IPS-15b (cell line): Measurements from ENCODE around the gene VPS26C.

Source experiments
- H3K27me3 ChIP-seq: one replicate; pipeline ENCODE4 v1.6.1; 2013; ENCODE audit warnings: low read length; ENCODE audit not compliant: control insufficient read depth, insufficient read depth
- H3K36me3 ChIP-seq: one replicate; pipeline ENCODE4 v1.6.1; 2013; ENCODE audit warnings: low read length; ENCODE audit not compliant: control insufficient read depth, insufficient read depth
- H3K4me1 ChIP-seq: one replicate; pipeline ENCODE4 v1.6.1; 2013; ENCODE audit warnings: mild to moderate bottlenecking, low read length; ENCODE audit not compliant: control insufficient read depth, insufficient read depth
- H3K4me3 ChIP-seq: one replicate; pipeline ENCODE4 v1.5.1; 2013; ENCODE audit warnings: low read depth, low read length
- H3K9ac ChIP-seq: one replicate; pipeline ENCODE4 v1.6.1; 2013; ENCODE audit warnings: low read depth, mild to moderate bottlenecking, low read length
- H3K9me3 ChIP-seq: one replicate; pipeline ENCODE4 v1.6.1; 2013; ENCODE audit warnings: mild to moderate bottlenecking, low read length; ENCODE audit not compliant: control insufficient read depth, insufficient read depth

Gene VPS26C

DNA sequence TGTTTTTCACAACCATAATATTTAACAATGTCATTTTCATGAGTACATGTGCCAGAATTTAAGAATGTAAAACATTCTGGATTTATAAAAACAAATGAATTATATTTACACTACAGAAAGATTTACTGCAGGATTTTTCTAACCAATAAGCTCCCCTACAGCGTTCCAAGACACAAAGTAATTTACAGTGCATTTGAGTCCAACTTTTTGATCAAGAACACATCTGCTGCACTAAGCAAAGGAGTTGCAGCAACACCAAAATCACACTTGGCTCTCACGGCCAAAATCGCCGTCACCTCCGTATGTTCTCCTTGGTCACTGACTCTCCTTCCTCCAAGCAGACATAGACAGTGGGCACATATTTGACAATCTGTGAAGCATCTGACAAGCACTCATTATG lies 7.7 kb downstream of the VPS26C start:
- H3K9me3 ChIP-seq, result no peaks in the 10 kb centered on the region
- no peaks in the 10 kb centered on the region for H3K27me3 ChIP-seq
- no peak overlapping the region for H3K9ac ChIP-seq
- no peaks in the 10 kb centered on the region for H3K36me3 ChIP-seq
- H3K4me3 ChIP-seq, result no peak overlapping the region
- no peaks in the 10 kb centered on the region for H3K4me1 ChIP-seq

DNA sequence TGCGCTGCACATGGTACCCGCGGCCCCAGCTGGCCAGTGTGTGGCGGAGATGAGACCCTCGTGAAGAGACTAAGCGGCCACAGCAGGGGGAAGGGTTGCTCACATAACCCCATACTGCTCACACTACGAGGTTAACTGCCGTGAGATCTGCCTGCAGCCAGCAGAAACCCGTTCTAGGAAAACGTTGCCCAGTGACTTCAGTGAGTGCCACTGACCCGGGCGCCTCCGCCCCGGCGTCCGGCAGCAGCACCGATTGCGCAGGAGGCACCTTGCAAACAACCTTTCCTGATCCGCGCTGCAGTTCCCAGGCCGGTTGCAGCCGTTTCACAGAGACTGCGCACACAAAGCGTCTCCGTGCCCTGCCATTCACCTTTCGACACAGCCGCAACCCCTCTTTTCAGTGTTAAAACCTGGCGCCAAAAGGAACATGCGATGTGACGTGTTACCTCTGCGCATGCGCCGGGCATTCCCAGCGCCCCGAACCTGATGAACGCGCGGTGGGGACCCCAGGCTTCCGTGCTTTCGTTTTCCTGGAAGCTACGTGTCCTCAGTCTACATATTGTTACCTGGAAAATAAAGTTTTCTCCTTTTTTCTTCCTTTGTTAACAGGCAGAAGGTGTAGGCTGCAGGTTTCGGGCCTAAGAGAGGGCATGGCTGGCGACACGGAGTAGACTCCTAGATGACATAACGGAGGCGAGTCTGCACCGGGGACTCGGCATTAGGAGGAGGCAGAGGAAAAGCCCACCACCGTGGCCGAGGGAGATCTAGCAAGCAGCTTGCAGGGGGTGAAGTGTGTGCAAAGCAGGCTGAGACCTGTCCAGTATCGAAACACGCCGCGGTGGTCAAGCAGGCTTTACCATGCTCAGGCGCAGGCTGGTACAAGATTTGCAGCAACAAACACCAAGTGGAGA lies 8.9 kb downstream of the VPS26C start:
- Histone ChIP-seq H3K9ac (peak overlapping the region; percentile 82), H3K9me3 (no peaks in the 10 kb centered on the region), H3K27me3 (no peaks in the 10 kb centered on the region), H3K4me3 (peak overlapping the region; percentile 82), H3K36me3 (no peaks in the 10 kb centered on the region), H3K4me1 (no peaks in the 10 kb centered on the region)

DNA sequence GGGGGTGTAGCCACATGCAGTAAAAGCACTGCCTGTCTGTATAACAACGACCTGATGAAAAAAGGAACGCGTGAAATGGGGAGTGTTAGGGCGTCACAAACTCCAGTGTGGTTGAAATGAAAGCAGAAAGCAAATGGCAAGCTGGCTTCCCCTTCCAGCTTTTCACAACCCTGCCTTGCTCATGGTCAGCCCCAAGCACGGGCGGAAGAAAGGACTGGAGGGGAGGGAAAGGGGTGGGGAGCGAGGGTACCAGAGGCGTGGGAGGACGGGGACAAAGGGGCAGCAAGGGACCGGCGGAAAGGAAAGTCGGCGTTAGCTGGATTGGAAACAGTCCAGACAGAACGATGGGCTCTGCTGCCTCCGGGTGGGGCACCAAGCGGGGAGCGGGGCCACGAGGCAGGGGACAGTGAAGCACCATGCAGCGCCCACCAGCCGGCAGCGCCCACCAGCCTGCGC lies 9.6 kb downstream of the VPS26C start:
- Histone ChIP-seq H3K4me3 (peak overlapping the region; percentile 82), H3K9ac (peak overlapping the region; percentile 82), H3K4me1 (no peaks in the 10 kb centered on the region), H3K27me3 (no peaks in the 10 kb centered on the region), H3K36me3 (no peaks in the 10 kb centered on the region), H3K9me3 (no peaks in the 10 kb centered on the region)

DNA sequence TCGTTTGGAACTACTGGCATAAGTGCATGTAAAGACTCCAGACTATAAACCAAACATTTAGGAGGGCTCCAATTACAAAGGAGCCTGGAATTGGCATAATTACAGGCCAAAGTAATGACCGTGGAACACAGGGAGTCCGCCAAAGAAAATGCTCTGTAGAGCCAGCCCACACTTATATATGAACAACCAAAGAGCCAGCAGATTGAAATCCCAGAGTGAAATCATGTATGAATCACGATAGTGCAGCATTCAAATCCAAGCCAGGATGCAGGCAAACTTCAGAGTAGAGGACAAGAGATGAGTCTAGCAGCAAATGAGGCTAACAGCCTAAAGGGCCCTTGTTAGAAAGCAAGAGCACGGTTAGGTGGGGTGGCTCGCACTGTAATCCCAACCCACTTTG lies 13.1 kb downstream of the VPS26C start:
- Histone ChIP-seq H3K27me3 (no peaks in the 10 kb centered on the region), H3K4me1 (no peaks in the 10 kb centered on the region), H3K4me3 (no peak overlapping the region), H3K9me3 (no peaks in the 10 kb centered on the region), H3K36me3 (no peaks in the 10 kb centered on the region), H3K9ac (no peak overlapping the region)

DNA sequence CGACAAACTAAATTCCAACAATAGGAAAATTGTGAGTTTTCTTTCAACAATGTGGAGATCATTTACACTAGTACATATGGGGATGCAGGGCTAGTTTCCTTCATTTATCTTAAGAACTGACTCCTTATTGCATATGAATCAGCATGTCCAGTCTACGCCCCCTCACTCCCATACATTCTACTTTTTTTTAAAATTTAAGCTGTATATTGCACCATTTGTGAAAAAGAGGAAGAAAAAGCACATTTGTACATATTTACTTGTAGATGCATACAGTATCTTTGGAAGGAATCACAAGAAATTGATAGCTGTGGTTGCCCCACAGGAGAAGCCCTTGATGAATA lies 15.9 kb downstream of the VPS26C start:
- Histone ChIP-seq H3K4me1 (no peaks in the 10 kb centered on the region), H3K9ac (no peak overlapping the region), H3K36me3 (no peaks in the 10 kb centered on the region), H3K27me3 (no peaks in the 10 kb centered on the region), H3K4me3 (no peak overlapping the region), H3K9me3 (no peaks in the 10 kb centered on the region)

DNA sequence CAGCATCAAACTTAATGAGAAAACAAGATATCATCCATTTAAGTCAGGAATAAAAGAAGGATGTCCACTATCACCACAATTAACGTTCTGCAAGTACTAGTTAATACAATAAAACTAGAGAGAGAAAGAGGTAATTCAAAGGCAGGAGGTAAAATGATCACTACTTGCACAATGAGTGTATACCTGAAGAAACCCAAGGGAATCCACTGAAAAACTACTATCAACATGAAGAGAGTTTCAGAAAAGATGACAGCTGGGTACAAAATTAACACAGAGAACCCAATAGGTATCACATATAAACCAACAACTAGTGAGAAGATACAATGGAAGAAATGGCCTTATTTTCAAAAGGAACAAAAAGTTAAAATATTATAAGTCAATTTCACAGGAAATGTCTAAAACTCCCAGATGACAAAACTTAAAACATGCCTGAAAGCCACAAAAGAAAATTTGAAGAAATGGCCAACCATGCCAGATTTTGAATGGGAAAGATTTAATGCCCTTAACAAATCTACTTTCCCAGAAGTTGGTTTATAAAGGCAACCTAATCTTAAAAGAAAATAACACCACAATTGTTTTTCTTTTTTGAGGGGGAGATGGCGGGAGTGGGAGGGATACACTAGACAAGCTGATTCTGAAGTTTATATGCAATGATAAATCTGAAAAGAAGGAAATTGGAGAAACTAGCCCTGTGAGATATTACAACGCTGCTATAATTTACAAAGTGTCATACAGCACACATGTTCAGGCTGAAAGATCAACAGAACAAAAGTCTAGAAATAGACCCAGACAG lies 17.8 kb downstream of the VPS26C start:
- Histone ChIP-seq H3K9ac (no peak overlapping the region), H3K4me3 (no peak overlapping the region)

DNA sequence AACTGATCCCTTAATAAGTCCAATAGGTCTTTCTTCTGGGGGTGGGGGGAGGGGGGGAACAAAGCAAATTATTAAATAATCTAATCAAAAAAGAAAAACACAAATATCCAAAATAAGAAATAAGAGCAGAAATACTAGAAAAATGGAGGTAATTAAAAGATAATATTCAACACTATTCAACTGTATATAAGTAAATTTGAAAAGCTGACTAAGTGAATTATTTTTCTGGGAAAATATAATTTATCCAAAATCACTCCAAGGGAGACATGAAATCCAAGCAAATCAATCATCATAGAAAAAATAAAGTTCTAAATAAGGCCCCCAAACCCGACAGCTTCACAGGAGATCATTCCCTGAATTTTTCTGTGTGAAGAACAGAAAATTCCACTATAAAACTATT lies 18.8 kb downstream of the VPS26C start:
- peaks cover 9% of the 10 kb centered on the region for H3K4me1 ChIP-seq

More for the DNA sequence above, 17.8 kb downstream of the VPS26C start:
- peaks cover 9% of the 10 kb centered on the region for H3K4me1 ChIP-seq
- H3K36me3 ChIP-seq, result no peaks in the 10 kb centered on the region
- no peaks in the 10 kb centered on the region for H3K9me3 ChIP-seq
- H3K27me3 ChIP-seq, result no peaks in the 10 kb centered on the region

DNA sequence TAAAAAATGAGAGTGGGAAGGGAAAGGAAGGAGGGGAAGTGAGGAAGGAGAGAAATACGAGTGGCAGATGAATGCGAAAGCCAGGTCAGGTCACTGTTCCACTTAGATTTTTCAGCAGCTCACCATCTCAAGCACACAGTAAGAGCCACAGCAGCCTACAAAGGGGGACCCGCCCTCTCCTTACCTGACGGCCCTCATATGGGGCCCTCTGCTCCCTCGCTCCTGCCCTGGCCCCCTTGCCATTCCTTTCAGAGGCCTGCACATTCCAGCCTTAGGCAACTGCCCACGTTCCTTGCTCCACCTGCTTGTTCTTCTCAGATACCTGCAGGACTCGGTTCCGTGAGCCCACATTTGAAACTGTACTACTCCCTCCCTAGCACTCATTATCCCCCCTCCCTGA lies 22.0 kb downstream of the VPS26C start:
- Histone ChIP-seq H3K9me3 (no peaks in the 10 kb centered on the region), H3K4me1 (peaks cover 9% of the 10 kb centered on the region), H3K4me3 (no peak overlapping the region), H3K36me3 (no peaks in the 10 kb centered on the region), H3K9ac (no peak overlapping the region), H3K27me3 (no peaks in the 10 kb centered on the region)

More for the DNA sequence above, 18.8 kb downstream of the VPS26C start:
- Histone ChIP-seq H3K27me3 (no peaks in the 10 kb centered on the region), H3K9me3 (no peaks in the 10 kb centered on the region), H3K9ac (no peak overlapping the region), H3K36me3 (no peaks in the 10 kb centered on the region), H3K4me3 (no peak overlapping the region)

DNA sequence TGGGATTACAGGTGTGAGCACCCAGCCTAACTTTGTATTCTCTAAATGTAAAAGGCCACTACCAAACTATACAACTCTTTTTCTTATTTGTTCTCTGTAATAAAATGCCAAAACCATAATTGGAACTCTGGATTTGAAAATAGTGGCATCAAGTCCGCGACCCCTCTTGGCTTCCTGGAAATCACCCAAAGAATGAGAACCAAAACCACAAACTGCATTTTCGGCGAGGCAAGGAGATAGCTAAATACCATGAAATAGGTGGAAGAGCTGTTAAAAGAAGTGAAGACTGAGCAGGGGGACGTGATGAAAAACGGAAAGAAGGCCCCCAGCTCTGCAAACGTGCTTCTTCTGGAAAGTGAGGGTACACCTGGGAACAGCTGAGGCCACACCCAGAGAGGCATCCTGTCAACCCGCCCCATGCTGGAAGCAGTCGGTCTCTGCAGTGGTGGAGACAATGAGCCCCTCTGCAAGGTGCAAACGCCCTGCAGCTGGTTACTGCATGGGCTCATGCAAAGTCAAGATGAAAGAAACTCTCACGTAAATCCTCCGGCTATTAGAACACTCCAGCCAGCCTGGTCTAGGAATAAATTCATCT lies 22.5 kb downstream of the VPS26C start:
- peaks cover 9% of the 10 kb centered on the region for H3K4me1 ChIP-seq
- H3K27me3 ChIP-seq, result no peaks in the 10 kb centered on the region
- H3K36me3 ChIP-seq, result no peaks in the 10 kb centered on the region
- no peaks in the 10 kb centered on the region for H3K9me3 ChIP-seq
- H3K9ac ChIP-seq, result no peak overlapping the region
- no peak overlapping the region for H3K4me3 ChIP-seq

DNA sequence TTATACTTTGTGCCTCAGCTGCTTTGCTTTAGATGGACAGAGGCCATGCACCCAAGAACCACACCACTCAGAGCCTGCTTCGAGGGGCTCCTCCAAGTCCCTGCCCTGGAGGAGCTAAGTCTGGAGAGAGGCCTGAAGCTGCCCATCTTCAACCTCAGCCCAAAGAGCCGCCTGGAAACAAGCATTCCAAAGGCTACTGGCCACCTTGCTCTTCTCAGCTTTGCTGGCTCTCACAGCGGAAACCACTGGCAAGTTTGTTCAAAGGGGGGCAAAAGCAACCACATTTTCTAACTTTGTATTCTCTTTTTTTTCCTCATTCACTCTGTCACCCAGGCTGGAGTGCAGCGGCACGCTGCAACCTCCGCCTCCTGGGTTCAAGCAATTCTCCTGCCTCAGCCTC lies 23.2 kb downstream of the VPS26C start:
- H3K27me3 ChIP-seq, result no peaks in the 10 kb centered on the region
- peaks cover 9% of the 10 kb centered on the region for H3K4me1 ChIP-seq
- no peak overlapping the region for H3K4me3 ChIP-seq
- H3K9ac ChIP-seq, result no peak overlapping the region
- H3K9me3 ChIP-seq, result no peaks in the 10 kb centered on the region
- H3K36me3 ChIP-seq, result no peaks in the 10 kb centered on the region

DNA sequence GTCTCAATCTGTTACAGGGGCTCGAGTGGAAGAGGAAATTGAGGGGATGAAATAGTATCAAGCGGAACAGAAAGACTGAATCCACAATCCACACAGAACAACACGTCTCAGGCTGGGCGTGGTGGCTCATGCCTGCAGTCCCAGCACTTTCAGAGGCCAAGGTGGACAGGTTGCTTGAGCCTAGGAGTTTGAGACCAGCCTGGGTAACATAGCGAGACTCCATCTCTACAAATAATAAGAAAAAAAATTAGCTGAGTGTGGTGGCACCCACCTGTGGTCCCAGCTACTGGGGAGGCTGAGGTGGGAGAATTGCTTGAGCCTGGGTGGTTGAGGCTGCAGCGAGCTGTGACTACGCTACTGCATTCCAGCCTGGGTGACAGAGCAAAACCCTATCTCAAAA lies 25.7 kb downstream of the VPS26C start:
- H3K4me1 ChIP-seq, result peaks cover 9% of the 10 kb centered on the region
- no peak overlapping the region for H3K9ac ChIP-seq
- H3K27me3 ChIP-seq, result no peaks in the 10 kb centered on the region
- H3K36me3 ChIP-seq, result no peaks in the 10 kb centered on the region
- H3K4me3 ChIP-seq, result no peak overlapping the region
- no peaks in the 10 kb centered on the region for H3K9me3 ChIP-seq
